NCI-H69 (cell line): ENCODE data around the gene RIPOR3.

Source experiments
- DNase-seq: peaks from one replicate; lab custom pipeline; 2025; lab: John Stamatoyannopoulos, UW

RIPOR3 gene

GRCh38 chr20:50589548-50590347 lies 101.6 kb downstream of the RIPOR3 start:
- DNase-seq: no peak

GRCh38 chr20:50588034-50588736 lies 103.2 kb downstream of the RIPOR3 start:
- DNase-seq: peak; percentile 54

GRCh38 chr20:50587291-50587961 lies 103.9 kb downstream of the RIPOR3 start:
- peak; percentile 64 for DNase-seq

- DNase-seq: no peak
These were observed 104.7 kb downstream of the RIPOR3 start for GRCh38 chr20:50586531-50587232.

- DNase-seq: peak; percentile 8
These were observed 105.7 kb downstream of the RIPOR3 start for GRCh38 chr20:50585678-50586077.

- DNase-seq: no peak
These were observed 106.1 kb downstream of the RIPOR3 start for GRCh38 chr20:50585214-50585613.

GRCh38 chr20:50584687-50585086 lies 106.7 kb downstream of the RIPOR3 start:
- no peak for DNase-seq

GRCh38 chr20:50583442-50584150 lies 107.7 kb downstream of the RIPOR3 start:
- no peak for DNase-seq

- DNase-seq: no peak
These were observed 108.6 kb downstream of the RIPOR3 start for GRCh38 chr20:50582591-50583234.

GRCh38 chr20:50582092-50582491 lies 109.2 kb downstream of the RIPOR3 start:
- no peak for DNase-seq

- DNase-seq: no peak
These were observed 110.3 kb downstream of the RIPOR3 start for GRCh38 chr20:50580842-50581544.

- DNase-seq: peak; percentile 15
These were observed 111.2 kb downstream of the RIPOR3 start for GRCh38 chr20:50580016-50580747.

- no peak for DNase-seq
These were observed 111.8 kb downstream of the RIPOR3 start for GRCh38 chr20:50579511-50579910.

- no peak for DNase-seq
These were observed 112.6 kb downstream of the RIPOR3 start for GRCh38 chr20:50578778-50579165.

- DNase-seq: no peak
These were observed 113.1 kb downstream of the RIPOR3 start for GRCh38 chr20:50578061-50578777.

GRCh38 chr20:50577175-50578018 lies 113.9 kb downstream of the RIPOR3 start:
- peak; percentile 14 for DNase-seq

GRCh38 chr20:50575865-50576720 lies 115.2 kb downstream of the RIPOR3 start:
- peak; percentile 12 for DNase-seq
